ENCODE measurements around the gene RNGTT.

- no peak for TF ChIP-seq TEAD4 (IDR thresholded peaks at IDR 0.05)
- no peak for TF ChIP-seq FOXM1 (IDR thresholded peaks at IDR 0.05; ENCODE audit: borderline replicate concordance, low read depth)
- TF ChIP-seq EP300 (IDR thresholded peaks at IDR 0.05; ENCODE audit: borderline replicate concordance), result no peak
- TF ChIP-seq USF1 (IDR thresholded peaks at IDR 0.05), result no peak
- no peak for TF ChIP-seq RAD21 (IDR thresholded peaks at IDR 0.05; ENCODE audit: low read depth)
- TF ChIP-seq CEBPB (IDR thresholded peaks at IDR 0.05), result no peak
- TF ChIP-seq MAX (IDR thresholded peaks at IDR 0.05), result no peak
- TF ChIP-seq TAF1 (IDR thresholded peaks at IDR 0.05; ENCODE audit: low read depth), result no peak
- no peak for TF ChIP-seq TCF12 (IDR thresholded peaks at IDR 0.05; ENCODE audit: low read depth)
- no peak for TF ChIP-seq YY1 (IDR thresholded peaks at IDR 0.05; ENCODE audit: low read depth)
- TF ChIP-seq NFIC (IDR thresholded peaks at IDR 0.05), result no peak
- no peak for TF ChIP-seq REST (IDR thresholded peaks at IDR 0.05; ENCODE audit: low read depth)
- no peak for TF ChIP-seq CREB1 (IDR thresholded peaks at IDR 0.05; ENCODE audit: low read depth)
Observed at GRCh38 chr6:88855541-88856147, 107.8 kb downstream of the RNGTT start.

Data from Ishikawa (cell line).